ENCODE results near the gene FCER2.

Gene FCER2

DNA sequence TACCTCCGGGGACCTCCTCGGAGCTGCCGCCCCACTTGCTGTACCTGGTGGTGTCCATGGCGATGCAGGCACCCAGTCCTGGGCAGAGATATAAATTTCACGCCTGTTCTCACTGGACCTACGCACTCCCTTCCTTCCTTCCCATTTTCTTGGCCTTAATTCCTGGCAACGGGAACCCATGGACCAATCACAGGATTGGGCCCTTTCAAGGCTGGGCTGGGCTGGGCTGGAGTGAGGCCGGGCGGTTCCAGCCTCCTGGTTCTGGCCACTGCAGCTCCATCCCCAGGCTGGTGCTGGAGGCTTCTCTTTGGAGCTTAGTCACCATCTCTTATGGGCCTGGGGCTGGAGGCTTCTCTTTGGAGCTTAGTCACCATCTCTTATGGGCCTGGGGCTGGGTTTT, 30.1 kb upstream of the FCER2 start, which contains the start of gene CLEC4G:
Gene CLEC4G, minus strand, starts transcription at position 66 of the 400 bp plus-strand sequence. Its CDS starts 8 bp downstream, at position 58.
- no peak for DNase-seq

DNA sequence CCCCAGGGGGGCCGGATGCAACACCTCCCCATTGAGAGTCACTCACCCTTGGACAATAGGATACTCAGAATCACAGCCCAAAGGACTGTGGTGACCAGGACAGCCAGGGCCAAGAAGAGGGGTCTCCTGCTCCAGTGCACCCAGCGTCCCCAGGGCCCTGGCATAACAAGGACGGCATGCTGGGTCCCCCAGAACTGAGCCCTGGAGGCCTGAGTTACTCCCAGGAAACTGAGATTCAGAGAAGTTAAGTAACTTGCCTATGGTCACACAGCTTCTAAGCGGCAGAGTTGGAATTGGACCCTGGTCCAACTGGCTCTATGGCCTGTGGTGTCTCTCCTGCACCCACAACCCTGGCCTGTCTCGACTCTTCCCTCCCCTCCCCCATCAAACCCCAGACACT, 29.7 kb upstream of the FCER2 start:
- DNase-seq, result no peak

DNA sequence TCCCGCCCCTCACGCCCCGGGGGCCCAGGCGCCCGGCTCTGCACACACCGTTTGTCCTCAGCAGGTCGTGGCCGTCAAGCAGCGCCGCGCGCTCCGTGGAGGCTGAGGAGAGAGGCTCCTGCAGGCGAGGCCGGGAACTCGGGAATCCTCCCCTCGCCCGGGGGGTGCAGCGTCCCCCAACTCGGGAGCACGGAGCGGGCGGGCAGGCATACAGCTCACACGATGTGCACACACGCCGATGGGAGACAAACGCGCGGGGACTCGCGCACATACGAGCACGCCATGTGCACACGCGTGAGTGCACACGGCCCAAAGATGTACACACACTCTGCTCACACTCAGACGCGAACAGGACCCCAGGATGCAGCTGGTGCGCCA, 29.3 kb upstream of the FCER2 start:
- no peak for DNase-seq

GRCh38 chr19:7730286-7731217, 28.6 kb upstream of the FCER2 start:
- no peak for DNase-seq

GRCh38 chr19:7729831-7730285, 27.9 kb upstream of the FCER2 start:
- DNase-seq, result no peak

GRCh38 chr19:7729211-7729610, 27.3 kb upstream of the FCER2 start:
- DNase-seq, result no peak

GRCh38 chr19:7725791-7726190, 23.9 kb upstream of the FCER2 start:
- DNase-seq, result no peak

DNA sequence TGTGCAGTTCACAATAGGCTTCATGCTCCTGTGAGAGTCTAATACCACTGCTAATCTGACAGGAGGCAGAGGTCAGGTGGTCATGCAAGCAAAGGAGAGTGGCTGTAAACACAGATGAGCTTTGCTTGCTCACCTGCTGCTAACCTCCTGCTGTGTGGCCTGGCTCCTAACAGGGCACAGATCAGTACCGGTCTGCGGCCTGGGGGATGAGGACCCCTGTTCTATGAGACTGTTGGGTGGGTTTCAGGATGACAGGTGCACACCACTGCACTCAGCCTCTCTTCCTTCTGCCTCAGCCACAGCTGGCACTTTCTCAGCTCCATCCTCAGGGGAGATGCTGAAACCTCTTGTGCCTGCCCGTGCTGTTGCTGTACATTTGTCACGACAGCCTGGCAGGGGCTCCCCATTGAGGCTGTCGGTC, 20.3 kb upstream of the FCER2 start:
- DNase-seq, result no peak

DNA sequence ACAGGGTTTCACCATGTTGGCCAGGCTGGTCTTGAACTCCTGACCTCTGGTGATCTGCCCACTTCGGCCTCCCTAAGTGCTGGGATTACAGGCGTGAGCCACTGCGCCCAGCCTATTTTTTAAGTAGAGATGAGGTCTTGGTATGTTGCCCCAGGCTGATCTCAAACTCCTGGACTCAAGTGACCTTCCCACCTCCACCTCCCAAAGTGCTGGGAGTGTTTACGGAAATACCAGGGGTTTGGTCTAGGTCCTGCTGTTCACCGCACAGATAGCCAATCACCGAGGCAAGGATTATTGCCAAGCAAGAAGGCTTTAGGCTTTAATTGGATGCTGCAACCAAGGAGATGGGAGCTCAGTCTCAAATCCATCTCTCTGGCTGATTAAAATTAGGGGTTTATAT, 18.4 kb upstream of the FCER2 start:
- DNase-seq, result no peak

DNA sequence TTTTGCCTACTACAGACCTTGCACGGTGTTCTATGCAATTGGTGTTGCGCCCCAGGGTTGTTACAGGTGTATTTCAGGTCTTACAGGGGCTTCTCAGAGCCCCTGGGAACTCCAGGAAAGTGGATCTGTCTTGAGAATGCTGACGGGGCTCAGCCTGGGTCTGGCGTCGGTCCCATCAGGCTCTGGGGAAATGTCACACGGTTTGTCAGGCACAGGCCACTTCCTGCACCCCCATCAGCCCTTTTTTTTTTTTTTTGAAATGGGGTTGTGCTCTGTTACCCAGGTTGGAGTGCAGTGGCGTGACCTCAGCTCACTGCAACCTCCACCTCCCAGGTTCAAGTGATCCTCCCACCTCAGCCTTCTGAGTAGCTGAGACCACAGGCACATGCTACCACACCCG, 16.7 kb upstream of the FCER2 start:
- no peak for DNase-seq

DNA sequence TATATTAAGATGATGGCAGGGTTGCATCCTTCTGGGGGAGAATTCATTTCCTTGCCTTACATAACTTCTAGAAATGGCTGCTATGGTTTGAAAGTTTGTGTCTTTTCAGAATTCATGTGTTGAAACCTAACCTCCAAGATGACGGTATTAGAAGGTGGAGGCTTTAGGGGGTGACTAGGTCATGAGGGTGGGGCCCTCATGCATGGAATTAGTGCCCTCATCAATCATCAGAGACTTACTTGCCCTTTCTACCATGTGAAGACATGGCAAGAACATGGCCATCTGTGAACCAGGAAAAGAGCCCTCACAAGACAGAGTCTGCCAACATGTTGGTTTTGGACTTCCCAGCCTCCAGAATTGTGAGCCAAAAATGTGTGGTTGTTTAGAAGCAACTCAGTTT, 14.8 kb upstream of the FCER2 start:
- no peak for DNase-seq

DNA sequence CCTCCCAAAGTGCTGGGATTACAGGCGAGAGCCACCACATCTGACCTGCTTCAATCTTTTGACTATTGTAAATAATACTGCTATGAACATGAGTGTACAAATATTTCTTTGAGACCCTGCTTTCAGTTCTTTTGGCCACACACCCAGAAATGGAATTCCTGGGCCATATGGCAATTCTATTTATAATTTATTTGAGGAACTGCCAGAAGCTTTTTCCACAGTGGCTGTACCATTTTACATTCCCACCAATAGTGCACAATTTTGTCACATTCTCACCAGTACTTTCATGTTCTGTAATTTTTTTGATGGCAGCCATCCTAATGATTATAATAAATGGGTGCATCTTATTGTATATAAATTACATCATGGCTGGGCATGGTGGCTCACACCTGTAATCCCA, 13.7 kb upstream of the FCER2 start:
- DNase-seq, result no peak

GRCh38 chr19:7710616-7711015, 8.7 kb upstream of the FCER2 start:
- no peak for DNase-seq

DNA sequence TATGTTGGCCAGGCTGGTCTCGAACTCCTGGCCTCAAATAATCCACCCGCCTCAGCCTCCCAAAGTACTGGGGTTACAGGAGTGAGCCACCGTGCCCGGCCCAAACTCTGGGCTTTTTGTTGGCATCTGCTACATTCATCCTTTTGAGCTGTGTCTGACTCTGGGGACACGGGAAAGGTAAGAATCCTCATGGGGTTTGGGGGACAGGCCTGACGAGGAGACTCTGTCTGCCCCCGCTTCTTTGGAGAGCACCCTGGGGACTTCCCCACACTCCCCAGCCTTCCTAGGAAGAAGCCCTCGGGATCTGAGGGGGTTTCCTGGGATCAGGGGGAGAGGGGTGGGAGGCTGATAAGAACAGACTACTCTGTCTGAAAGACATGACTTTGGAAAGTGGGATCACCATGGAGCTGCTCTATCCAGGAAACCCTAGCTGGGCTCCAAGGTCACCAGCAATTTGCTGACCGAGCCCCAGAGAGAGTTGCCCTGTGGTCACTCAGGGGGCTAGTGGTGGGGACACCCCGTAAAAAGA, 8.1 kb upstream of the FCER2 start:
- no peak for DNase-seq

DNA sequence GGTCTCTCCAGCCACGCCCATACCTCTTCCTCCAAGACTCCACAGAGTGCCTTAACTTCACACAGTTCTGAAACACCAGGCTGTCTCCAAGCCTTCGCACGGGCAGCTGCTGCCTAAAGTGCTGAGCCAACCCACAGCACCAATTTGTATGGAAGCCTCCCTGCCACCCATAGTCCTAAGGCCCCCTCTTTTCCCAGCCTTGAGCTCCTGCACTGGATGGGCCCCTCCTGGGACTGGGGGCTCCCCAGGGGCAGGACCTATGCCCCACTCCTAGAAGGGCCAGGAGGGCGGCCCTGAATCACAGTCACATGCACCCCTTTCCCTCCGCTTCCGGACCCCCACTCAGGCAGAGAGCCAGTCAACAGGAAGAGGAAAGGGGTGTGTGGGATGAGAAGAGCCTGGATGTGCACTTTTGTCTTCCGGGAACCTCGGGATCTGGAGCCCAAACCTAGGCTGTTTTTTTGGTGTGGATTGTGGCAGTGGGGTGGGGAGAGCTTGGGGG, 5.1 kb upstream of the FCER2 start:
- DNase-seq, result no peak

DNA sequence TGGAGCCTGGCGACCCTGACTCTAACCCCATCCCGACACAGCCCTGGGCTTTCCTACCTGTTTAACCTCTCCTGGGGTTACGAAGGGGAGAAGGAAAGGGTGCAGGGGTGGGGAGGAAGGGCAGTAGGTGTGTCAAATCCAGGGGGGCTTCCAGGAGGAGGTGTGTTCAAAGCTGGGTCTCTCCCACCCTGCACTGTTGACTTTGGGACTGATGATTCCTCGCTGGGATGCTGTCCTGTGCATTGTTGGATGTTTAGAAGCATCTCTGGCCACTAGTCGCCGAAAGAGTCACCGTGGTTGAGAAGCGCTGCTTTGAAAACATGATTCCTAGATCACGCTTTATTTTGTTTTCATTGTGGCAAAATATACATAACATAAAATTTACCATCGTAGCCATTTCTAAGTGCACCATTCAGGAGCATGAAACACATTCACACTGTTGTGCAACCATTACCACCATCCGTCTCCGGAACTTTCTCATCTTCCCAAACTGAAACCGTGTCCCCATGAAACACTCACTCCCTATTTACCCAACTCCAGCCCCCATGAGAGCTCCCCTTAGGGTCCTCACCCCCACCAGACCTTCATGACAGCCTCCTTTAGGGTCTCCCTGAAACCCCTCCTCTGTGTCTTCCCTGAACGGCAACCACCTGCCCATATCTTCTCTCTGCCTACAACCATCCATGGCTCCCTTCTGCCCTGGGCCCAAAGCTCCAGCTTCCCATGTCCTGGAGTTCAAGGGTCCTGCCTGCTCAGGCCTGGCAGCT, 4.4 kb upstream of the FCER2 start:
- DNase-seq, result no peak

- peak; percentile 60 for DNase-seq
Observed at GRCh38 chr19:7705387-7706187, 3.7 kb upstream of the FCER2 start.

GRCh38 chr19:7704280-7705060, 2.5 kb upstream of the FCER2 start:
- no peak for DNase-seq

GRCh38 chr19:7703332-7703731, 1.4 kb upstream of the FCER2 start:
- no peak for DNase-seq

GRCh38 chr19:7701049-7701653, 780 bp downstream of the FCER2 start:
- DNase-seq, result no peak
